GM19438 (cell line): ENCODE data around the gene NAPEPLD.
"Not testable (repeated sequence)": the region's sequence is repeated elsewhere in the genome, so short reads cannot be mapped to it uniquely, and the experiment has no call there.

Experiments used
- ATAC-seq: cut with Tn5 transposase; IDR thresholded peaks from one replicate; pipeline ENCODE4 v1.9.1; 2021; ENCODE audit warnings: low read depth; ENCODE audit not compliant: unreplicated experiment

Gene NAPEPLD

DNA sequence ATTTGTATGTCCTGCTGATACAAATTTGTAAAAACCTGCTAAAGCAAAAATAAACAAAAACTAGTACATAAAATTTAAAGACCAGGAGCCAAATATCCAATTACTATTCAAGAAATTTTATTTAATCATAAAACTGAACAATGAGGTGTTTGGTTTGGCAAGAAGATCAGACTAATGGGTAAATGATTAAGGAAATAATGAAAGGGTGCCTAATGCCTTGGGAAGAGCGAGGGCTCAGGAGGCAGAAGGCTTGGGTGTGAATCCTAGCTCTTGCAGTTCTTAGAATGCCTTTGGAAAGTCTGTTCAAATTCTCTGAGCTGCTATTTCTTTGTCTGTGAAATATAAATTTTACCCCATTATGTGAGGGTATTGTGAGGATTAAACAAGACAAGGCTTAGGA lies 32.4 kb downstream of the NAPEPLD start:
- ATAC-seq = no peak

DNA sequence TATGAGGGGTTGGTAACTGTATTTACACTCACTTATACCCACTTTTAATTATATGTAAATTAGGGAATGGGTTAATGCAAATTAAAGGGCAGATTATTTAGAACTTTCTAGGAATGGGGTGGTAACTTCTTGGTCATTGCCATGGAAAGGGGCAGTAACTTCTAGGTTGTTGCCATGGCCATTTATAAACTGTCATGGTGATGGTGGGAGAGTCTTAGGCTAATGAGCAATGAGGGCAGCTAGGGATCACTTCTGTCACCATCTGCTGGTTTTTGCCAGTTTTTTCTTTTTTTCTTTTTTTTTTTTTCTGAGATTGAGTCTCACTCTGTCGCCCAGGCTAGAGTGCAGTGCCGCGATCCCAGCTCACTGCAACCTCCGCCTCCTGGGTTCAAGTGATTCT lies 33.1 kb downstream of the NAPEPLD start:
- ATAC-seq = no peak

DNA sequence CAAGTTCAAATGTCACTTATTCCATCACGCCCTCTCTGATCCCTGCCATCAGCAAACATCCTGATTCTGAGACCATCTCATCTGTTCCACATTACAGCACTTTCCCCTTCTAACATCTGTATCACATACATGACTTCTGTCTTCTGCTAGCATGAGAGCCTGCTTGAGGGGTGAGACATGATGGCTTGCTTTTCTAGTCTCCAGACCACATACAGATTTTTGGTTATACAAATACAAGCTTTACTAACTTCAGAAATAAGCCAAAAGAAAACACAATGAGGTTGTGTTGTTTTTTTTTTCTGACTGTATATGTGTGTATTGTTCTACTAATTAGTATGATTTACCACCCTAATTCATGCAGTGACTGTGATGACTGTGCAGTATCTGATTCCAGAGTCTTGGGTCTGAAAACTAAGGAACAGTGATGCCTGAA lies 34.3 kb downstream of the NAPEPLD start:
- no peak for ATAC-seq

DNA sequence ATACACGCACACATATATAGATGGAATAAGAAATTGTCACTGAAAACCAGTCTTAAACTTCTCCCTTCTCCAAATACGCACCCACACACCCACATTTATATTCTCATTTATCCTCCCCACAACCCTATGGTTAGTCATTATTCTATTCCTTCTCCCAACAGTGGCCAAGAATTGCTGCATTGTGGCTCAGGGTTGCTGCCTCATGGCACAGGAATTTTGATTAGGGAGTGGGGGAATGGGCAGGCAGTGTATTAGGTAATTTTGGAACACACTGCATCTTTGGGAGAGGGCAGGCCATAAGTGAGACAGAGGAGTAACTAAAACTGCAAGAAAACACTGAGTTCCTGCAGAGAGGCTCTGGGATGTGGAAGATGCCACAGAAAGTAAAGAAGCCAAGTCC lies 35.7 kb downstream of the NAPEPLD start:
- no peak for ATAC-seq

DNA sequence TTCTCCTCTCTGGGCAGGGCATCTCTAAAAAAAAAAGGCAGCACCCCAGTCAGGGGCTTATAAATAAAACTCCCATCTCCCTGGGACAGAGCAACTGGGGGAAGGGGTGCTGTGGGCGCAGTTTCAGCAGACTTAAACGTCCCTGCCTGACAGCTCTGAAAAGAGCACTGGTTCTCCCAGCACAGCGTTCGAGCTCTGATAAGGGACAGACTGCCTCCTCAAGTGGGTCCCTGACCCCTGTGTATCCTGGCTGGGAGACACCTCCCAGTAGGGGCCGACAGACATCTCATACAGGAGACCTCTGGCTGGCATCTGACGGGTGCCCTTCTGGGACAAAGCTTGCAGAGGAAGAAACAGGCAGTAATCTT lies 42.2 kb downstream of the NAPEPLD start:
- not testable (repeated sequence) for ATAC-seq

DNA sequence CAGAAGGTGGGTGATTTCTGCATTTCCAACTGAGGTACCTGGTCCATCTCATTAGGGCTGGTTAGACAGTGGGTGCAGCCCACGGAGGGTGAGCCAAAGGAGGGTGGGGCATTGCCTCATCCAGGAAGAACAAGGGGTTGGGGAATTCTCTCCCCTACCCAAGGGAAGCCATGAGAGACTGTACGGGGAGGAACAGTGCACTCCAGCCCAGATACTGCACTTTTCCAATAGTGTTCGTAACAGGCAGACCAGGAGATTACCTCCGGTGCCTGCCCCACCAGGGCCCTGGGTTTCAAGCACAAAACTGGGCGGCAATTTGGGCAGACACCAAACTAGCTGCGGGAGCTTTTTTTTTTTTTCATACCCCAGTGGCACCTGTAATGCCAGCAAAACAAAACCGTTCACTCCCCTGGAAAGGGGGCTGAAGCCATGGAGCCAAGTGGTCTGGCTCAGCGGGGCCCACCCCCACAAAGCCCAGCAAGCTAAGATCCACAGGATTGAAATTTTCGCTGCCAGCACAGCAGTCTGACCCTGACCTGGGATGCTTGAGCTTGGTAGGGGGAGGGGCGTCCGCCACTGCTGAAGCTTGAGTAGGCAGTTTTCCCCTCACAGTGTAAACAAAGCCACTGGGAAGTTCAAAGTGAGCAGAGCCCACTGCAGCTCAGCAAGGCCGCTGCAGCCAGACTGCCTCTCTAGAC lies 42.7 kb downstream of the NAPEPLD start:
- ATAC-seq = no peak

DNA sequence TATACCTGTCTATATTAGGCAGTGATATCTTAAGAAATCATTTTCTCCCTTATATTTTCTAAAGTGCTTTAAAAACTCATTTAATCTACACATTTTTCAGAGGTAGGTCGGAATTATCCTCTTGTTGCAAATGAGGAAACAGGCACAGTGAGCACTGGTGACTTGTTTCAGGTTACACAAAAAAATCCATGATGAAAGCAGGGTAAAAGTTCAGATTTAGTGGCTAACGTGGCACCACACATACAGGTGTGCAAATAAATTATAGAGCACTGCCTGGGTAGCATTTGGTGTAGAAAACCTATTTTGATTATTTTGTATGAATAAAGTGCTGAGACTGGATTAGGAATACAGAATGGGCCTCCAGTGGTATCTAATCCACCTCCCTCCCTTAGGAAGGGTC lies 47.4 kb downstream of the NAPEPLD start:
- ATAC-seq = no peak

DNA sequence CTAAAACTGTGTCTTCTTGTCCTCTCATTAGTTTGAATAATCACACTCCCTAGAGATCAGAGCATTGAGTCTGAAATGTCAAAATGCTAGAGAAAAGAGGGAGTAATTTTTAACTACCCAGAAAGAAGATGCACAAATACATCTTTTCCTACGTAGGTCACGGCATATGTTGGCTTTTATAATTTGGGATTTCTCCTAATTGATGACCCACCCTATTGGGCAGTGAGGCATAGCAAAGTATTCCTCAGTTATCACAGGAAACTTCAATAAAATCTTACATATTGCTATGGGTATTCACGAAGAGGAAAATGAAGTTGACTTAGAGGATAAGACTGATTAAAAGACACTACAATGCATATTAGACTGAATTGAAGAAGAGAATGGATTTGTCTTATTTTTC lies 48.6 kb downstream of the NAPEPLD start:
- ATAC-seq = no peak

DNA sequence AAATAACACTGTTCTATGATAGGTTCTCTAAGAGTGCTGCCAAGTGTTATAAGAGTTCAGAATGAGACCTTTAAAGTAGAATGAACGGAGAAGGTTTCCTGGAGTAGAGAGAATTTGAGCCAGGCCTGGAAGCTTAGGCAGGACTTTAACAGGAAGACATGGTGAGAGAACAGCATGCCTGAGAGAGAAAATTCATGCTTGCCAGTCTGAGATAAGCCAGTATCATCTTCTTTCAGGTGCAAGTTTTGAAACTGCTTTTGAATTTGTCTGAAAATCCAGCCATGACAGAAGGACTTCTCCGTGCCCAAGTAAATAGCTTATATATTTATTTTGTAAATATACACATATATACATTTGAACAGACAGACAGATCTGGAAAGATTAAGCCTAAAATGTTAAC lies 51.9 kb downstream of the NAPEPLD start:
- no peak for ATAC-seq

DNA sequence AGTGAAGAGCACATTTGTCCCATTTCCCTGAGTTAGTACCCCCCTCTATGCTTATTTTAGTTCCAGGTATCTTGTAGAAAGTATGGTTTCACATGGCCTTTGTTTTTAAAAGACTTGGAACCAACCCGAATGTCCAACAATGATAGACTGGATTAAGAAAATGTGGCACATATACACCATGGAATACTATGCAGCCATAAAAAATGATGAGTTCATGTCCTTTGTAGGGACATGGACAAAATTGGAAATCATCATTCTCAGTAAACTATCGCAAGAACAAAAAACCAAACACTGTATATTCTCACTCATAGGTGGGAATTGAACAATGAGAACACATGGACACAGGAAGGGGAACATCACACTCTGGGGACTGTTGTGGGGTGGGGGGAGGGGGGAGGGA lies 53.3 kb downstream of the NAPEPLD start:
- ATAC-seq = not testable (repeated sequence)

DNA sequence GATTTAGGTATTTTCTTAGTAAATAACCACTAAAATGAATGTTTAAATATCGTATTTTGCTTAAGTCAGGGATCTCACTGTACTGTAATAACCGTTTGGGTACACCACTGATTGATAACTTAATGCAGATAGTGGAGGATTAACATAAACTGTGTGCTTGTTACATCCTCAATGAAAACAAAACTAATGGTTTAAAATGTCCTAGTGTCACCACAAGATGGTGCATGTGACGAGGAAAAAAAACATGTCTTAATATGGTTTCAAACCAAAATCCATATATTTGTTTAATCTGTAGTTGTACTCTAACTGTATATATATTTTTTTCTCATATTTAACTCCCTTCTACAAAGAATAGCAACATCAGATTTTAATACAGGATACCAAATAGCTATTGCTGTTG lies 54.8 kb downstream of the NAPEPLD start:
- no peak for ATAC-seq

DNA sequence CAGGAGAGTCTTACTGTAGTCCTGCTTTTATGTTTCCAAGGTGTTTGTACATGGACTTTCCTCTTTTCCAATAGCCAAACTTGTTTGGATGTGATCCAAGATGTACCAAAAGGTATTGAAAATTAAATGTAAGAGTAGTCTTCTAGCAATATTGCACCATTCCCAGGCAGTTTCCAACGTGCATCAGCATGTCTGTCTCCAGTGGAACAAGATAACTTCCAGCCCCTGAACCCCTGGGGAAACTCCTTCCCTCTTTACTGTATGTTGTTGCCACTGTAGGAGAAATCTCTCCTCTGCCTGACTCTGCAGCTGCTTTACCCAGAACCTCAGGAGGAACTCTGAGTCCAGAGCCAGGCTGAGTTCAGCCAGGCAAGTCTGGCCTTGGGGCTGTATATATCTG lies 55.5 kb downstream of the NAPEPLD start:
- no peak for ATAC-seq

DNA sequence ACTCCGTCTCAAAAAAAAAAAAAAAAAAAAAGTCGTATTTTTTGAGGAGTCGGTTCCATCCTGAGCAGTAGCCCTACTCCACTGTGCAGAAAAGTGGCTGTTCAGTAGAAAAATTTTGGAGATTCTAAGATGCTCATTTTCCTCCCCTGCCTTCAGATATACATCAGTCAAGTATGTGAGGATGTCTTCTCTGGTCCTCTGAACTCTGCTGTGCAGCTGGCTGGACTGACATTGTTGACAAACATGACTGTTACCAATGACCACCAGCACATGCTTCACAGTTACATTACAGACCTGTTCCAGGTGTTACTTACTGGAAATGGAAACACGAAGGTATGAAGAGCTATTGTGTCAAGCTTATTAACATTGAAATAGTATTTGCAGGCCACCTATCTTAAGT lies 56.6 kb downstream of the NAPEPLD start:
- ATAC-seq = not testable (repeated sequence)

DNA sequence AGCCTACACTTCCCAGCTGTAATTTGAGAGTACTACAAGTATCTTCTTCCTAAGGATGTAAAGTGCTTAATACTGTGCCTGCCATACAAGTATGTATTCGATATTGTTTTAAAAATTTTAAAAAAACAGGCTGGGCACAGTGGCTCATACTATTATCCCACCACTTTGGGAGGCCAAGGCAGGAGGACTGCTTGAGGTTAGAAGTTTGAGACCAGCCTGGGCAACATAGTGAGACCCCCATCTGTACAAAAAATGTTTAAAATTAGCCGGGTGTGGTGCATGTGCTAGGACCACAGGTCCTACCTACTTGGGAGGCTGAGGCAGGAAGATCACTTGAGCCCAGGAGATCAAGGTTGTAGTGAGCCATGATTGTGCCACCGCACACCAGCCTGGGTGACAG lies 65.7 kb downstream of the NAPEPLD start:
- ATAC-seq = no peak

DNA sequence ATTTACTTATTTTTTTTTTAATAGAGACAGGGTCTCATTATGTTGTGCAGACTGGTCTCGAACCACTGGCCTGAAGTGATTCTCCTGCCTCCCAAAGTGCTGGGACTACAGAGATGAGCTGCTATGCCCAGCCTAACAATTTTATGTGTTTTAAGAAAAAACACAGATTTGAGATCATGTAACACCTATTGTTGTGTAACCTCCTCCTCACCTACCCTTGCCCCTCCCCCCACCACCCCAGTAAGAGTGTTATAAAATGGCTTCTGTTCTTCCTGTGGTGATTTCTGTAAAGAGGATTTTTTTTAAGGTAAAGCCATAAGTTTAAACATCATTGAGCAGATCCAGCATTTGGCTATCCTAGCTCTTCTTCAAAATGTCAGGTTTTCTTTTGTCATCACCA lies 66.4 kb downstream of the NAPEPLD start:
- ATAC-seq = no peak

DNA sequence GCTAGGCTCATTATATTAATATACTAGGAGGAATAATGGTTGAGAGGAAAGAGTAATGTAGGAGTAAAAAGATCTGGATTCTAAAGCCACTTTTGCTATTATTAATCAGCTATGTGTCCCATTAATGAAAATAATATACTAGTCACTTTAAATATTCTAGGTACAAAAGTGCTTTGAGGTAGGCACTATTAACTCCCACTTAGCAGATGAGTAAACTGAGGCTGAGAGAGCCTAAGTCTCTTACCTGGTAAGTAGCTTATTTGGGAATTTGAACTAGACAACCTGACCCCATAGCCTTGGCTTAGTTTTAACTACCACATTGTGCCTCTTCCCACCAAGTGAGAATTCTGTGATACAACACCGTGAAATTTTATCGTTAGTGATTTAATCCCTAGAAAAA lies 68.0 kb downstream of the NAPEPLD start:
- ATAC-seq = no peak

DNA sequence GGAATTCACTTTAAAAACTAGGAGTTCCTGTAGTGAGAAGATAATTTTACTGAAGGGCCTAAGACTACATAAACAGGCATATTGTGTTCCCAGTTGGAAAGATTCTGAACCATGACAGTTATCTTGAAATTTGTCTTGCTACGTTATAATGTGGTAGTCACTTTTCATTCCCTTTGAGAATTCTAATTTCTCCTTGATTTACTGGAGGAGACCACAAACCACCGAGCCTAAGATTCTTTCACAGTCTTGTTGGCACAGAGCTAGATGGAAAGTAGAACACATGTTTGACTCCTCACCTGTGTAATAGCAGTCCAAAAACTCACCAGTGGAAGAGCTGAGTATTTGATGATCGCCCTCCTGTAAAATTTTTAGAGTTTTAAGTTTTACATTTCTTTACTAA lies 69.1 kb downstream of the NAPEPLD start:
- no peak for ATAC-seq

DNA sequence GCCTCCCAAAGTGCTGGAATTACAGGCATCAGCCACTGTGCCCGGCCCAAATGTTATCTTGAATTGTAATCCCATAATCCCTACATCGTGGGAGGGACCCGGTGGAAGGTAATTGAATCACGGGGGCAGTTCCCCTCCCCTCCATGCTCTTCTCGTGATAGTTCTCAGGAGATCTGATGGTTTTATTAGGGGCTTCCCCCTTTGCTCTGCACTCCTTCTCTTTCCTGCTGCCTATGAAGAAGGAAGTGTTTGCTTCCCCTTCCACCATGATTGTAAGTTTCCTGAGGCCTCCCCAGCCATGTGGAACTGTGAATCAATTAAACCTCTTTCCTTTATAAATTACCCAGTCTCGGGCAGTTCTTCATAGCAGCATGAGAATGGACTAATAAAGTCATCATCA lies 70.7 kb downstream of the NAPEPLD start:
- not testable (repeated sequence) for ATAC-seq

DNA sequence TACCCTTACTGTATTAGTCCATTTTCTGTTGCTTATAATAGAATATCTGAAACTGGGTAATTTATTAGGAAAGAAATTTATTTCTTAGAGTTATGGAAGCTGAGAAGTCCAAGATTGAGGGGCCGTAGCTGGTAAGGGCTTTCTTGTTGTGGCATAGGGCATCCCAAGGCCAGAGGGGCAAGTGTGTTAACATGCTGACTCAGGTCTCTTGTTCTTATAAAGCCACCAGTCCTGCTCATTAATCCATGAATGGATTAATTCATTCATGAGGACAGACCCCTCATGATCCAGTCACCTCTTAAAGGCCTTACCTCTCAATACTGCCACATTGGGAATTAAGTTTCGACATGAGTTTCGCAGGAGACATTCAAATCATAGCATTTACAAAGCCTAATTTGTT lies 71.6 kb downstream of the NAPEPLD start:
- ATAC-seq = no peak

DNA sequence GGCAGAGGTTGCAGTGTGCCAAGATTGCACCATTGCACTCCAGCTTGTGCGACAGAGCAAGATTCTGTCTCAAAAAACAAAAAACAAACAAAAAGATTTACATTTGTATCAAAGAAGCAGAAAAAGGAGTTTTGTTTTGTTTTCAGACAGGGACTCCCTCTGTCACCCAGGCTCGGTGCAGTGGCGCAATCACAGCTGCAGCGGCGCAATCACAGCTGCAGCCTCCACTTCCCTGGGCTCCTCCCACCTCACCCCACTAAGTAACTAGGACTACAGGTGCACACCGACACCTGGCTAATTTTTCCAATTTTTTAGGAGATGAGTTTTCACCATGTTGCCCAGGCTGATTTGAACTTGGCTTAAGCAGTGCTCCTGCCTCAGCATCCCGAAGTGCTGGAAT lies 72.1 kb downstream of the NAPEPLD start:
- ATAC-seq = no peak

DNA sequence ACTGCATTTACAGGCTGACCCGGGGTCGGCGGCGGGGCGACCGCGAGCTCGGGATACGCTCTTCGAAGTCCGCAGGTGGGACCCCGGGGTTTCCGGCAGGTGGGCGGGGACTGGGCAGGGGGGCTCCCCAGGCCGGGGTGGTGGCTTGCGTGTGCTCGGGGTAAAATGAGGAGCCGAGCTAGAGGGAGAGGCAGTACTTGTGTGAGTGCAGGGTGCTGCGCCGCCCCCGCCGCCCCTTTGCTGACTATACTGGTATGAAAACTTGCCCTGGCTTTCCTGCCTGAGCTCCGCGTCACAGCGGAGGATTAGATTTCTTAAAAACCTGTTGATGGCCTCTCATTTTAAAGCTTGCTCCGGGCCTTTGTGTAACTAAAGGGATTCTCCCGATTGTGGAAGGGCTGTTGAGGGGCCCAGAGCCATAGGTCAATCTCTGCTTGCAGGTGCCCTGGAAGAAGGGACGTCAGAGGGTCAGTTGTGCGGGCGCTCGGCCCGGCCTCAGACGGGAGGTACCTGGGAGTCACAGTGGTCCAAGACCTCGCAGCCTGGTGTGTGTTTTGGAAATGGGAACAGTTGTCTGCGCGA lies 73.5 kb downstream of the NAPEPLD start:
- peak; percentile 46 for ATAC-seq

DNA sequence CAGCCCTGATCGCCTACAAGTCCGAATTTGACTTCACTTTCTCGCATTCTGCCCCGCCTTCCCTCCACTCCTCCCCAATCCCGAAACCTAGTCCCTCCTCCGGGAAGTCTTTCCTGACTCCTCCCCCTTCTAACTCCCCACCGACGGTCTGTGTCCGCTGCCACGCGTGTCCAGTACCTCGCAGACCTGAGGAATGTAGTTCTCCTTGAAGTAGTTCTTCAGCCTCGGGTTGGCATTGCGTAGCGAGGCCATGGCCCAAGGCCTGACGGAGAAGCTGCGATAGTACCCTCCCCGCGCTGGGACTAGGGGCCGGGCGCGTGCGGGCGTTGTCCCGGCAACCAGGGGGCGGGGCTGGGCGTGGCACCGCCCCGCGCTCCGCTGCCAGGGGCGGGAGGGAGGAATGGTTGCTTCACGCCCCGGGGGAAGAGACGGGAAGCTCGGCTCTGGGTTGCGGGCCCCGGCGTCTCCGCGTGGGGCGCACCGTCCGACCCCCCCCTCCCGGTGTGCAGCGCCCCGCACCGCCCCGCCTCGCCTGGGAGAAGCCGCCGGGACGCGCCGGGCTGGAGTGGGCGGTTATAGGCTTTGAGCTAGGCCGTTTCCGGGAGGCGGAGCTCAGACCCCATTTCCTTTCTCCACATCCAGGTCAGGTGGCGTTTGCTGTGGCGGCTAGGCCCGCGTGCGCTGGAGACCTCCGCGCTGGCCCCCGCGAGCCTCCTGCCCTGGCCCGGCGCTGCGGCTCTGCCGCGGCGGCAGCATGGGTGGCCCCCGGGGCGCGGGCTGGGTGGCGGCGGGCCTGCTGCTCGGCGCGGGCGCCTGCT lies 74.2 kb downstream of the NAPEPLD start, which contains the start of the genes ARMC10 and FBXL13:
ARMC10 (plus strand) TSS at position 622 of the 818 bp plus-strand sequence; CDS start at position 755, 133 bp downstream.
FBXL13 (minus strand) TSS at position 278 of the 818 bp plus-strand sequence.
- ATAC-seq = peak; percentile 89
